WTC11 (cell line): ENCODE measurements around the gene CPT1A. TPM values are rescaled to one million over a fixed set of nuclear protein-coding genes. Genes with fewer than 3 reads are reported as not detected.

ENCODE experiments used
- ATAC-seq: fragments of 200-7000 bp; cut with Tn5 transposase; 2 replicates; pipeline ENCODE4 v1.10.0; 2021; ENCODE audit warnings: mild to moderate bottlenecking, moderate library complexity
- CTCF ChIA-PET: fragments of 300-600 bp; sonication (Branson Sonifier 250); formaldehyde crosslinking; loops from one replicate; lab custom pipeline; 2021; ENCODE audit warnings: antibody characterized with exemption; lab: Charles Lee
- POLR2A ChIA-PET: fragments of 350-600 bp; sonication (Branson Sonifier 250); formaldehyde crosslinking; loops from one replicate; lab custom pipeline; 2021; ENCODE audit warnings: antibody characterized with exemption; lab: Charles Lee
- DNase-seq: peaks from one replicate; pipeline ENCODE4 v3.0.0; 2021; ENCODE audit warnings: low spot score
- H3K27ac Mint-ChIP-seq: 2 replicates; pipeline ENCODE4 v1.8.0; 2021; ENCODE audit warnings: mixed read lengths
- H3K27me3 Mint-ChIP-seq: 2 replicates; pipeline ENCODE4 v1.8.0; 2021; ENCODE audit warnings: low read depth, mild to moderate bottlenecking, moderate library complexity, mixed read lengths
- H3K36me3 Mint-ChIP-seq: 2 replicates; pipeline ENCODE4 v1.8.0; 2021; ENCODE audit warnings: mixed read lengths
- H3K4me1 Mint-ChIP-seq: 2 replicates; pipeline ENCODE4 v1.8.0; 2022; ENCODE audit warnings: mixed read lengths
- H3K4me3 Mint-ChIP-seq: 2 replicates; pipeline ENCODE4 v1.8.0; 2021; ENCODE audit warnings: mild to moderate bottlenecking, moderate library complexity, mixed read lengths
- H3K9me3 Mint-ChIP-seq: 2 replicates; pipeline ENCODE4 v1.8.0; 2021; ENCODE audit warnings: mixed read lengths
- EMX1 ChIP-seq: fragments of 250-450 bp; sonication (Bioruptor Pico); IDR thresholded peaks from 2 replicates; pipeline ENCODE4 v1.8.0; 2021; ENCODE audit warnings: mild to moderate bottlenecking
- IRF2 ChIP-seq: sonication (generic); formaldehyde crosslinking; IDR thresholded peaks from 2 replicates; pipeline ENCODE4 v1.8.0; 2022; ENCODE audit warnings: low read depth, missing genetic modification reagents, borderline replicate concordance
- MXD4 ChIP-seq: fragments of 250-450 bp; sonication (Bioruptor Pico); IDR thresholded peaks from 2 replicates; pipeline ENCODE4 v1.8.0; 2021; ENCODE audit warnings: mild to moderate bottlenecking, moderate library complexity, borderline replicate concordance
- NFE2L1 ChIP-seq: sonication (generic); formaldehyde crosslinking; IDR thresholded peaks from 2 replicates; pipeline ENCODE4 v1.8.1; 2023; ENCODE audit warnings: missing genetic modification reagents
- OVOL2 ChIP-seq: fragments of 250-450 bp; sonication (Bioruptor Pico); IDR thresholded peaks from 2 replicates; pipeline ENCODE4 v1.9.0; 2021; ENCODE audit warnings: mild to moderate bottlenecking, borderline replicate concordance
- RELA ChIP-seq: sonication (generic); formaldehyde crosslinking; IDR thresholded peaks from 2 replicates; pipeline ENCODE4 v1.8.1; 2022; ENCODE audit warnings: missing genetic modification reagents, mild to moderate bottlenecking, borderline replicate concordance
- SOX15 ChIP-seq: fragments of 250-450 bp; sonication (Bioruptor Pico); IDR thresholded peaks from 2 replicates; pipeline ENCODE4 v1.9.0; 2021; ENCODE audit warnings: mild to moderate bottlenecking
- TP53 ChIP-seq: sonication (generic); formaldehyde crosslinking; IDR thresholded peaks from 2 replicates; pipeline ENCODE4 v1.8.1; 2023; ENCODE audit warnings: mild to moderate bottlenecking, missing genetic modification reagents
- ZBTB21 ChIP-seq: sonication (generic); formaldehyde crosslinking; IDR thresholded peaks from 2 replicates; pipeline ENCODE4 v1.8.1; 2023; ENCODE audit warnings: mild to moderate bottlenecking, missing genetic modification reagents, borderline replicate concordance
- ZNF121 ChIP-seq: sonication (generic); formaldehyde crosslinking; IDR thresholded peaks from 2 replicates; pipeline ENCODE4 v1.8.0; 2023; ENCODE audit warnings: missing genetic modification reagents
- ZNF232 ChIP-seq: sonication (generic); formaldehyde crosslinking; IDR thresholded peaks from 2 replicates; pipeline ENCODE4 v1.8.0; 2022; ENCODE audit warnings: mild to moderate bottlenecking, missing genetic modification reagents
- ZNF263 ChIP-seq: sonication (generic); formaldehyde crosslinking; IDR thresholded peaks from 2 replicates; pipeline ENCODE4 v1.8.1; 2022; ENCODE audit warnings: low read depth, mild to moderate bottlenecking, moderate library complexity, missing genetic modification reagents
- ZNF671 ChIP-seq: fragments of 250-450 bp; sonication (Bioruptor Pico); IDR thresholded peaks from 2 replicates; pipeline ENCODE4 v1.8.0; 2021; ENCODE audit warnings: mild to moderate bottlenecking
- total RNA-seq: library from RNA; stranded (reverse); gene quantifications from 3 replicates; pipeline ENCODE4 v1.2.3, GENCODE V29; 2021
- TF ChIP-seq, protein P1 (sequence below): sonication (generic); formaldehyde crosslinking; IDR thresholded peaks from 2 replicates; pipeline ENCODE4 v1.8.0; 2022; ENCODE audit warnings: mild to moderate bottlenecking, missing genetic modification reagents
- TF ChIP-seq, protein P2 (sequence below): sonication (generic); formaldehyde crosslinking; IDR thresholded peaks from 2 replicates; pipeline ENCODE4 v1.8.1; 2023; ENCODE audit warnings: mild to moderate bottlenecking, missing genetic modification reagents, borderline replicate concordance
- TF ChIP-seq, protein P3 (sequence below): sonication (generic); formaldehyde crosslinking; IDR thresholded peaks from 2 replicates; pipeline ENCODE4 v1.8.0; 2022; ENCODE audit warnings: mild to moderate bottlenecking, missing genetic modification reagents
- TF ChIP-seq, protein P4 (sequence below): sonication (generic); formaldehyde crosslinking; IDR thresholded peaks from 2 replicates; pipeline ENCODE4 v1.8.1; 2023; ENCODE audit warnings: mild to moderate bottlenecking, missing genetic modification reagents
- TF ChIP-seq, protein P5 (sequence below): sonication (generic); formaldehyde crosslinking; IDR thresholded peaks from 2 replicates; pipeline ENCODE4 v1.8.1; 2022; ENCODE audit warnings: low read depth, mild to moderate bottlenecking, moderate library complexity, missing genetic modification reagents, borderline replicate concordance
- TF ChIP-seq, protein P6 (sequence below): sonication (generic); formaldehyde crosslinking; IDR thresholded peaks from 2 replicates; pipeline ENCODE4 v1.8.0; 2022; ENCODE audit warnings: mild to moderate bottlenecking, missing genetic modification reagents
- TF ChIP-seq, protein P7 (sequence below): sonication (generic); formaldehyde crosslinking; IDR thresholded peaks from 2 replicates; pipeline ENCODE4 v1.8.1; 2023; ENCODE audit warnings: mild to moderate bottlenecking, missing genetic modification reagents, moderate library complexity
- TF ChIP-seq, protein P8 (sequence below): fragments of 250-450 bp; sonication (Bioruptor Pico); IDR thresholded peaks from 2 replicates; pipeline ENCODE4 v2.1.2; 2022; ENCODE audit warnings: mild to moderate bottlenecking, moderate library complexity

CPT1A gene
- total RNA-seq, 1 experiment from 2014 or later, result 28.1 TPM

DNA sequence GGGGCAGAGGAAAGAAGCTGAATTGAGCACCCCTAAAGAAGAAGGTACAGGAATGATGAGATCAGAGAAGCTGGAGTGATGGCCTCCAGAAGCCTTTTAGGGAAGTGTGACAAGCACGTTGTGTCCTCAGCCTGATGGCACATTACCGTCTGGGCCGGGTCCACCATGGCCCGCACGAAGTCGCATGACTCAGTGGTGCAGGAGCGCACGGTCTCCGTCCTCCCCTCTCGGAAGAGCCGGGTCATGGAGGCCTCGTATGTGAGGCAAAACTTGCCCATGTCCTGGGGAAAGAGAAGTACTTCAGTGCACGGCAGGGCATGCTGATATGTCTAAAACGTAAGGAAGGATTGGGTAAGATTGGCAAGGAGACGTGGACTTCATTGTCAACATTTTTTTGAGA, 79.2 kb downstream of the CPT1A start (continued):
- TF ChIP-seq, protein P1, sequence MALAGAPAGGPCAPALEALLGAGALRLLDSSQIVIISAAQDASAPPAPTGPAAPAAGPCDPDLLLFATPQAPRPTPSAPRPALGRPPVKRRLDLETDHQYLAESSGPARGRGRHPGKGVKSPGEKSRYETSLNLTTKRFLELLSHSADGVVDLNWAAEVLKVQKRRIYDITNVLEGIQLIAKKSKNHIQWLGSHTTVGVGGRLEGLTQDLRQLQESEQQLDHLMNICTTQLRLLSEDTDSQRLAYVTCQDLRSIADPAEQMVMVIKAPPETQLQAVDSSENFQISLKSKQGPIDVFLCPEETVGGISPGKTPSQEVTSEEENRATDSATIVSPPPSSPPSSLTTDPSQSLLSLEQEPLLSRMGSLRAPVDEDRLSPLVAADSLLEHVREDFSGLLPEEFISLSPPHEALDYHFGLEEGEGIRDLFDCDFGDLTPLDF (CRISPR knock-in tag), result no peak
- TF ChIP-seq ZNF232 (CRISPR knock-in tag) (no peak), TP53 (CRISPR knock-in tag) (no peak)
- TF ChIP-seq, protein P2, sequence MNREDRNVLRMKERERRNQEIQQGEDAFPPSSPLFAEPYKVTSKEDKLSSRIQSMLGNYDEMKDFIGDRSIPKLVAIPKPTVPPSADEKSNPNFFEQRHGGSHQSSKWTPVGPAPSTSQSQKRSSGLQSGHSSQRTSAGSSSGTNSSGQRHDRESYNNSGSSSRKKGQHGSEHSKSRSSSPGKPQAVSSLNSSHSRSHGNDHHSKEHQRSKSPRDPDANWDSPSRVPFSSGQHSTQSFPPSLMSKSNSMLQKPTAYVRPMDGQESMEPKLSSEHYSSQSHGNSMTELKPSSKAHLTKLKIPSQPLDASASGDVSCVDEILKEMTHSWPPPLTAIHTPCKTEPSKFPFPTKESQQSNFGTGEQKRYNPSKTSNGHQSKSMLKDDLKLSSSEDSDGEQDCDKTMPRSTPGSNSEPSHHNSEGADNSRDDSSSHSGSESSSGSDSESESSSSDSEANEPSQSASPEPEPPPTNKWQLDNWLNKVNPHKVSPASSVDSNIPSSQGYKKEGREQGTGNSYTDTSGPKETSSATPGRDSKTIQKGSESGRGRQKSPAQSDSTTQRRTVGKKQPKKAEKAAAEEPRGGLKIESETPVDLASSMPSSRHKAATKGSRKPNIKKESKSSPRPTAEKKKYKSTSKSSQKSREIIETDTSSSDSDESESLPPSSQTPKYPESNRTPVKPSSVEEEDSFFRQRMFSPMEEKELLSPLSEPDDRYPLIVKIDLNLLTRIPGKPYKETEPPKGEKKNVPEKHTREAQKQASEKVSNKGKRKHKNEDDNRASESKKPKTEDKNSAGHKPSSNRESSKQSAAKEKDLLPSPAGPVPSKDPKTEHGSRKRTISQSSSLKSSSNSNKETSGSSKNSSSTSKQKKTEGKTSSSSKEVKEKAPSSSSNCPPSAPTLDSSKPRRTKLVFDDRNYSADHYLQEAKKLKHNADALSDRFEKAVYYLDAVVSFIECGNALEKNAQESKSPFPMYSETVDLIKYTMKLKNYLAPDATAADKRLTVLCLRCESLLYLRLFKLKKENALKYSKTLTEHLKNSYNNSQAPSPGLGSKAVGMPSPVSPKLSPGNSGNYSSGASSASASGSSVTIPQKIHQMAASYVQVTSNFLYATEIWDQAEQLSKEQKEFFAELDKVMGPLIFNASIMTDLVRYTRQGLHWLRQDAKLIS, result no peak

DNA sequence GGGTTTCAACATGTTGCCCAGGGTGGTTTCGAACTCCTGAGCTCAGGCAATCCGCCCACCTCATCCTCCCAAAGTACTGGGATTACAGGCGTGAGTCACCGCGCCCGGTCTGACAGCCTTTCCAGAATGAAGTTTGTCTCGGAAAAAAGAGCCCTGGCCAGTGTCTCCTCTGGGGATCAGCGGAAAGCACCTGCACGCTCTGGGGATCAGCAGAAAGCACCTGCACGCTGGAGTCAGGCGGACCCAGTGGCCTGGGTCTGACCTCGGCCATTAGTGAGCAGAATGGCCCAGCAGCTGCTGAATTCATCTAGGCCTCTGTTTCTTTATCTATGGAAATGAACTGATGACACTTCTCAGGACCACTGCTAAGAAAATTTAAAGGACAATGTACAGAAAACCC, 79.9 kb downstream of the CPT1A start:
- Mint-ChIP-seq H3K27me3 (no peaks in the 10 kb centered on the region), H3K4me3 (no peak overlapping the region)
- ATAC-seq (no peak), DNase-seq (no peak)
- TF ChIP-seq, protein P3, sequence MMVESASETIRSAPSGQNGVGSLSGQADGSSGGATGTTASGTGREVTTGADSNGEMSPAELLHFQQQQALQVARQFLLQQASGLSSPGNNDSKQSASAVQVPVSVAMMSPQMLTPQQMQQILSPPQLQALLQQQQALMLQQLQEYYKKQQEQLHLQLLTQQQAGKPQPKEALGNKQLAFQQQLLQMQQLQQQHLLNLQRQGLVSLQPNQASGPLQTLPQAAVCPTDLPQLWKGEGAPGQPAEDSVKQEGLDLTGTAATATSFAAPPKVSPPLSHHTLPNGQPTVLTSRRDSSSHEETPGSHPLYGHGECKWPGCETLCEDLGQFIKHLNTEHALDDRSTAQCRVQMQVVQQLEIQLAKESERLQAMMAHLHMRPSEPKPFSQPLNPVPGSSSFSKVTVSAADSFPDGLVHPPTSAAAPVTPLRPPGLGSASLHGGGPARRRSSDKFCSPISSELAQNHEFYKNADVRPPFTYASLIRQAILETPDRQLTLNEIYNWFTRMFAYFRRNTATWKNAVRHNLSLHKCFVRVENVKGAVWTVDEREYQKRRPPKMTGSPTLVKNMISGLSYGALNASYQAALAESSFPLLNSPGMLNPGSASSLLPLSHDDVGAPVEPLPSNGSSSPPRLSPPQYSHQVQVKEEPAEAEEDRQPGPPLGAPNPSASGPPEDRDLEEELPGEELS (CRISPR knock-in tag), result no peak
- TF ChIP-seq, protein P4, sequence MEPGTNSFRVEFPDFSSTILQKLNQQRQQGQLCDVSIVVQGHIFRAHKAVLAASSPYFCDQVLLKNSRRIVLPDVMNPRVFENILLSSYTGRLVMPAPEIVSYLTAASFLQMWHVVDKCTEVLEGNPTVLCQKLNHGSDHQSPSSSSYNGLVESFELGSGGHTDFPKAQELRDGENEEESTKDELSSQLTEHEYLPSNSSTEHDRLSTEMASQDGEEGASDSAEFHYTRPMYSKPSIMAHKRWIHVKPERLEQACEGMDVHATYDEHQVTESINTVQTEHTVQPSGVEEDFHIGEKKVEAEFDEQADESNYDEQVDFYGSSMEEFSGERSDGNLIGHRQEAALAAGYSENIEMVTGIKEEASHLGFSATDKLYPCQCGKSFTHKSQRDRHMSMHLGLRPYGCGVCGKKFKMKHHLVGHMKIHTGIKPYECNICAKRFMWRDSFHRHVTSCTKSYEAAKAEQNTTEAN, result no peak
- TF ChIP-seq ZNF232 (CRISPR knock-in tag) (no peak), SOX15 (CRISPR knock-in tag) (no peak), OVOL2 (CRISPR knock-in tag) (no peak), NFE2L1 (no peak)
- TF ChIP-seq, protein P5, sequence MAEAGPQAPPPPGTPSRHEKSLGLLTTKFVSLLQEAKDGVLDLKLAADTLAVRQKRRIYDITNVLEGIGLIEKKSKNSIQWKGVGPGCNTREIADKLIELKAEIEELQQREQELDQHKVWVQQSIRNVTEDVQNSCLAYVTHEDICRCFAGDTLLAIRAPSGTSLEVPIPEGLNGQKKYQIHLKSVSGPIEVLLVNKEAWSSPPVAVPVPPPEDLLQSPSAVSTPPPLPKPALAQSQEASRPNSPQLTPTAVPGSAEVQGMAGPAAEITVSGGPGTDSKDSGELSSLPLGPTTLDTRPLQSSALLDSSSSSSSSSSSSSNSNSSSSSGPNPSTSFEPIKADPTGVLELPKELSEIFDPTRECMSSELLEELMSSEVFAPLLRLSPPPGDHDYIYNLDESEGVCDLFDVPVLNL (CRISPR knock-in tag), result no peak
- TF ChIP-seq, protein P6, sequence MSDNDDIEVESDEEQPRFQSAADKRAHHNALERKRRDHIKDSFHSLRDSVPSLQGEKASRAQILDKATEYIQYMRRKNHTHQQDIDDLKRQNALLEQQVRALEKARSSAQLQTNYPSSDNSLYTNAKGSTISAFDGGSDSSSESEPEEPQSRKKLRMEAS (CRISPR knock-in tag), result no peak
- TF ChIP-seq, protein P7, sequence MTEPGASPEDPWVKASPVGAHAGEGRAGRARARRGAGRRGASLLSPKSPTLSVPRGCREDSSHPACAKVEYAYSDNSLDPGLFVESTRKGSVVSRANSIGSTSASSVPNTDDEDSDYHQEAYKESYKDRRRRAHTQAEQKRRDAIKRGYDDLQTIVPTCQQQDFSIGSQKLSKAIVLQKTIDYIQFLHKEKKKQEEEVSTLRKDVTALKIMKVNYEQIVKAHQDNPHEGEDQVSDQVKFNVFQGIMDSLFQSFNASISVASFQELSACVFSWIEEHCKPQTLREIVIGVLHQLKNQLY (CRISPR knock-in tag), result no peak
- TF ChIP-seq, all 79 proteins: peak for 0
- ChIA-PET POLR2A (no interaction called here), CTCF (no interaction called here)
- H3K36me3 Mint-ChIP-seq, result peaks cover 15% of the 10 kb centered on the region
- H3K9me3 Mint-ChIP-seq, result no peaks in the 10 kb centered on the region
- no peak overlapping the region for H3K27ac Mint-ChIP-seq
- H3K4me1 Mint-ChIP-seq, result peaks cover 7% of the 10 kb centered on the region

DNA sequence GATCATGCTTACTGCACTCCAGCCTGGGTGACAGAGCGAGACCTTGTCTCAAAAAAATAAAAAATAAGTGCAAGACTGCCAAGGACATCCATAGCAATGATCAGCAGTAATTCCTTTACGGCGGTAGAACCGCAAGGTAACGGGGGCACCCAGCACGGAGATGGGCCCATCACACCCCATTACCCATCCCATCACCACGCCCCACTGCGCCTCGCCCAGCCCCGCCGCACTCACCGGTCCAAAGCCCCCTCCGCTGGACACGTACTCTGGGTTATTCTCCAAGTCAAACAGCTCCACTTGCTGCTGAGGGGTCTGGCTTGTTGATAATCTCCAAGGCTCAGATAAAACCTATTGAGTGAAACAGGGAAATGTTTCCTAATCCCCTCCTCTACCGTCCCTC, 81.7 kb downstream of the CPT1A start:
- CTCF ChIA-PET, result interaction anchor here (2.1 kb wide), 1 partner anchor 38 kb away, joined by 5 read pairs; no protein-coding TSS in a partner anchor
- Mint-ChIP-seq H3K9me3 (no peaks in the 10 kb centered on the region), H3K4me1 (peaks cover 9% of the 10 kb centered on the region), H3K27ac (no peak overlapping the region), H3K4me3 (no peak overlapping the region), H3K27me3 (no peaks in the 10 kb centered on the region), H3K36me3 (peaks cover 20% of the 10 kb centered on the region)
- POLR2A ChIA-PET, result no interaction called here
- ATAC-seq (no peak), DNase-seq (no peak)
- no peak for TF ChIP-seq RELA (CRISPR knock-in tag)
- TF ChIP-seq ZNF671, result no peak
- TF ChIP-seq MXD4, result no peak
- TF ChIP-seq IRF2 (CRISPR knock-in tag), result no peak
- TF ChIP-seq TP53 (CRISPR knock-in tag), result no peak
- TF ChIP-seq EMX1 (CRISPR knock-in tag), result no peak
- no peak for TF ChIP-seq ZNF121 (CRISPR knock-in tag)
- no peak for TF ChIP-seq ZBTB21 (CRISPR knock-in tag)
- TF ChIP-seq, protein P8, sequence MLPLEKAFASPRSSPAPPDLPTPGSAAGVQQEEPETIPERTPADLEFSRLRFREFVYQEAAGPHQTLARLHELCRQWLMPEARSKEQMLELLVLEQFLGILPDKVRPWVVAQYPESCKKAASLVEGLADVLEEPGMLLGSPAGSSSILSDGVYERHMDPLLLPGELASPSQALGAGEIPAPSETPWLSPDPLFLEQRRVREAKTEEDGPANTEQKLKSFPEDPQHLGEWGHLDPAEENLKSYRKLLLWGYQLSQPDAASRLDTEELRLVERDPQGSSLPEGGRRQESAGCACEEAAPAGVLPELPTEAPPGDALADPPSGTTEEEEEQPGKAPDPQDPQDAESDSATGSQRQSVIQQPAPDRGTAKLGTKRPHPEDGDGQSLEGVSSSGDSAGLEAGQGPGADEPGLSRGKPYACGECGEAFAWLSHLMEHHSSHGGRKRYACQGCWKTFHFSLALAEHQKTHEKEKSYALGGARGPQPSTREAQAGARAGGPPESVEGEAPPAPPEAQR (CRISPR knock-in tag), result no peak
- no peak for TF ChIP-seq ZNF263
